ENCODE measurements around the gene MILR1.
A peak's percentile ranks its signal among the peaks of the same experiment; 100 is the strongest.
"Not testable (repeated sequence)": the region's sequence is repeated elsewhere in the genome, so short reads cannot be mapped to it uniquely, and the experiment has no call there.

Gene MILR1

GRCh38 chr17:64428406-64428805, 20.5 kb upstream of the MILR1 start:
- DNase-seq, result no peak

- DNase-seq, result not testable (repeated sequence)
Measured at GRCh38 chr17:64430036-64430435, 18.9 kb upstream of the MILR1 start.

GRCh38 chr17:64431534-64431933, 17.4 kb upstream of the MILR1 start:
- DNase-seq, result no peak

- DNase-seq, result no peak
Measured at GRCh38 chr17:64437944-64438525, 10.9 kb upstream of the MILR1 start.

GRCh38 chr17:64439521-64439920, 9.4 kb upstream of the MILR1 start:
- not testable (repeated sequence) for DNase-seq

- DNase-seq, result no peak
Measured at GRCh38 chr17:64439956-64440355, 9.0 kb upstream of the MILR1 start.

GRCh38 chr17:64441772-64442540, 7.0 kb upstream of the MILR1 start:
- peak; percentile 48 to 62 for DNase-seq

GRCh38 chr17:64442541-64442971, 6.4 kb upstream of the MILR1 start:
- peak in 1 of 2 donors; percentile 25 for DNase-seq

- DNase-seq, result no peak
Measured at GRCh38 chr17:64443086-64443760, 5.7 kb upstream of the MILR1 start.

- no peak for DNase-seq
Measured at GRCh38 chr17:64447526-64447925, 1.4 kb upstream of the MILR1 start.

GRCh38 chr17:64449545-64449944, 630 bp downstream of the MILR1 start:
- no peak for DNase-seq

- peak; percentile 41 to 51 for DNase-seq
Measured at GRCh38 chr17:64455993-64456885, 7.3 kb downstream of the MILR1 start.

GRCh38 chr17:64457156-64457555, 8.2 kb downstream of the MILR1 start:
- no peak for DNase-seq

GRCh38 chr17:64458756-64459155, 9.8 kb downstream of the MILR1 start:
- DNase-seq, result no peak

GRCh38 chr17:64459284-64459747, 10.4 kb downstream of the MILR1 start:
- no peak for DNase-seq

- not testable (repeated sequence) for DNase-seq
Measured at GRCh38 chr17:64459818-64460217, 10.9 kb downstream of the MILR1 start.

- no peak for DNase-seq
Measured at GRCh38 chr17:64460955-64461354, 12.0 kb downstream of the MILR1 start.

- no peak for DNase-seq
Measured at GRCh38 chr17:64461788-64462187, 12.9 kb downstream of the MILR1 start.

- DNase-seq, result no peak
Measured at GRCh38 chr17:64466019-64466735, 17.3 kb downstream of the MILR1 start.

GRCh38 chr17:64466834-64467233, 17.9 kb downstream of the MILR1 start:
- DNase-seq, result not testable (repeated sequence)

GRCh38 chr17:64470625-64471024, 21.7 kb downstream of the MILR1 start:
- DNase-seq, result no peak

GRCh38 chr17:64471440-64471839, 22.5 kb downstream of the MILR1 start:
- DNase-seq, result no peak

Data from CD4-positive, alpha-beta T cell treated with Interleukin-4 for 1 hour (primary cell).